Measurements from ENCODE around the gene ZNF639. TPM values are rescaled to one million over a fixed set of nuclear protein-coding genes. Genes with fewer than 3 reads are reported as not detected.
A peak's percentile ranks its signal among the peaks of the same experiment; 100 is the strongest.

ZNF639 gene
- total RNA-seq, 1 experiment from 2014 or later: 60.4 TPM

- DNase-seq (peak; percentile 55), ATAC-seq (0 out of 2 replicates have a peak, but pooled peaks have one; percentile 5)
- intact Hi-C loops (cut with micrococcal nuclease): loop anchor here (1.0 to 5.0 kb wide), 6 partner anchors 174 to 884 kb away; no protein-coding TSS in a partner anchor
- peak overlapping the region; percentile 93 for H2AFZ ChIP-seq (ENCODE audit: low read length)
- peaks cover 42% of the 10 kb centered on the region for H3K79me2 ChIP-seq (ENCODE audit: low read length)
- peaks cover 24% of the 10 kb centered on the region; the same call in 1 of the 2 replicates for H3K4me1 ChIP-seq (ENCODE audit: insufficient read depth, low read length)
- H3K4me3 ChIP-seq (ENCODE audit: low read length): peak overlapping the region; percentile 82
- peak overlapping the region; percentile 93 for H3K9ac ChIP-seq (ENCODE audit: low read length)
- no peaks in the 10 kb centered on the region for H3K36me3 ChIP-seq (ENCODE audit: low read depth, low read length)
- H3K9me3 ChIP-seq (ENCODE audit: low read length): no peaks in the 10 kb centered on the region
- TF ChIP-seq CTCF (conservative IDR thresholded peaks at IDR 0.05; ENCODE audit: low read depth, low read length) (peak; percentile 76), EZH2phosphoT487 (IDR thresholded peaks at IDR 0.05; ENCODE audit: borderline replicate concordance, low read length) (no peak), EZH2 (IDR thresholded peaks at IDR 0.05; ENCODE audit: low read length, unreplicated experiment) (no peak)
- POLR2A ChIA-PET (ENCODE audit: unreplicated experiment): interaction anchor here (0.6 kb wide), 1 partner anchor 174 kb away, joined by 5 read pairs; no protein-coding TSS in a partner anchor
- no peaks in the 10 kb centered on the region for H3F3A ChIP-seq (ENCODE audit: low read length, unreplicated experiment)
- H3K9me2 ChIP-seq (replicated peaks; ENCODE audit: low read length): no peaks in the 10 kb centered on the region
- H4K20me1 ChIP-seq (ENCODE audit: low read length): peaks cover 11% of the 10 kb centered on the region
- H3K27ac ChIP-seq (ENCODE audit: low read length): peak overlapping the region; percentile 68
- CTCF ChIA-PET: interaction anchor here (0.5 to 1.1 kb wide), 7 partner anchors 60 to 1563 kb away, joined by 3 to 5 read pairs (median 3); no protein-coding TSS in a partner anchor
- peak overlapping the region; percentile 97 for H3K4me2 ChIP-seq (ENCODE audit: low read length)
- BruUV-seq (replicated peaks): no TSS peak
- no peaks in the 10 kb centered on the region for H3K27me3 ChIP-seq (ENCODE audit: low read length)
These were observed 1.1 kb upstream of the ZNF639 start for GRCh38 chr3:179321668-179322285.

GRCh38 chr3:179323197-179324110 lies 623 bp downstream of the ZNF639 start:
- Histone ChIP-seq H3K27ac (ENCODE audit: low read length) (peak overlapping the region; percentile 68), H3K4me3 (ENCODE audit: low read length) (peak overlapping the region; percentile 82), H3K9me2 (replicated peaks; ENCODE audit: low read length) (no peaks in the 10 kb centered on the region), H3K36me3 (ENCODE audit: low read depth, low read length) (peaks cover 15% of the 10 kb centered on the region), H4K20me1 (ENCODE audit: low read length) (peaks cover 11% of the 10 kb centered on the region), H3K27me3 (ENCODE audit: low read length) (no peaks in the 10 kb centered on the region), H3F3A (ENCODE audit: low read length, unreplicated experiment) (no peaks in the 10 kb centered on the region), H3K9ac (ENCODE audit: low read length) (peak overlapping the region; percentile 93), H3K79me2 (ENCODE audit: low read length) (peaks cover 59% of the 10 kb centered on the region), H3K9me3 (ENCODE audit: low read length) (no peaks in the 10 kb centered on the region), H3K4me1 (ENCODE audit: insufficient read depth, low read length) (peaks cover 24% of the 10 kb centered on the region; the same call in 1 of the 2 replicates), H2AFZ (ENCODE audit: low read length) (peak overlapping the region; percentile 93), H3K4me2 (ENCODE audit: low read length) (peak overlapping the region; percentile 82)
- intact Hi-C loops (cut with micrococcal nuclease): loop anchor here (2.0 to 5.0 kb wide), 2 partner anchors 23 to 886 kb away; partner anchors contain the start of gene MFN1
- BruUV-seq (replicated peaks): no TSS peak
- DNase-seq: peak; percentile 54
- peak; percentile 44 for ATAC-seq
- ChIA-PET POLR2A (ENCODE audit: unreplicated experiment) (no interaction called here), CTCF (interaction anchor here (0.6 to 0.7 kb wide), 2 partner anchors 102 to 259 kb away, joined by 3 to 4 read pairs; no protein-coding TSS in a partner anchor)
- TF ChIP-seq EZH2 (IDR thresholded peaks at IDR 0.05; ENCODE audit: low read length, unreplicated experiment): no peak
- no peak for TF ChIP-seq EZH2phosphoT487 (IDR thresholded peaks at IDR 0.05; ENCODE audit: borderline replicate concordance, low read length)
- TF ChIP-seq CTCF (conservative IDR thresholded peaks at IDR 0.05; ENCODE audit: low read depth, low read length): no peak

All from PC-3 (cell line).